AG20443 (cell line): ENCODE results near the gene APOOL.
"Not testable (repeated sequence)": the region's sequence is repeated elsewhere in the genome, so short reads cannot be mapped to it uniquely, and the experiment has no call there.

ENCODE experiments used
- DNase-seq: peaks from one replicate; pipeline ENCODE4 v3.0.0; 2012; ENCODE audit warnings: low spot score, mixed read lengths

The APOOL gene

DNA sequence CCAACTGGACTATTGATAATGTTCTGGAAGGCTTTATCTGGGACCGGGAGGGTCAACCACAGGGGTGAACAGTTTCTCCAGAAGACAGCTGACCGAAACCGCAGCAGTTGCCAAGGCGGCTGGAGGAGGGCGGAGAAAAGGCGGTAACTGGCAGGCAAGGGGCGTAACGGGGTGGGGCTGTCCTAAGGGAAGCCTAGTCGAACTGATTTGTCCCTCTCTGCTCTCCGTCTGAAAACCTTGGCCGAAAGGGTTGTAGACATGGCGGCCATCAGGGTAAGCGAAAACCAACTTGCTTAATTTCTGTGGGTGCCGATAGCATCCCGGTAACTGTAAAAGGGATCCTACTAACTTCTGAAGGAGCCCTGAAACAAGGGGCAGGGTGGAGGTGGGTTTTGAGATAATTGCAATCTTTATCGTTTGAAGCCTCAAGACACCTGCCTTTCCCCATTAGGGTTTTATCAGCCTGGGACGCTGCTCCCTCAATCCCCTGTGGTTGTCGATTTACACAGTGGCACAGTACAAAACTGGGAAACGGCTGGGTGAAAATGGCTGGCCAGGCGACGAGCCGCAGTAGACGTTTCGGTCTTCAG, at the start of gene APOOL:
TSS of gene APOOL (plus strand) at position 223 of the 590 bp plus-strand sequence. CDS start at position 259, 36 bp downstream.
- DNase-seq = peak; percentile 87

DNA sequence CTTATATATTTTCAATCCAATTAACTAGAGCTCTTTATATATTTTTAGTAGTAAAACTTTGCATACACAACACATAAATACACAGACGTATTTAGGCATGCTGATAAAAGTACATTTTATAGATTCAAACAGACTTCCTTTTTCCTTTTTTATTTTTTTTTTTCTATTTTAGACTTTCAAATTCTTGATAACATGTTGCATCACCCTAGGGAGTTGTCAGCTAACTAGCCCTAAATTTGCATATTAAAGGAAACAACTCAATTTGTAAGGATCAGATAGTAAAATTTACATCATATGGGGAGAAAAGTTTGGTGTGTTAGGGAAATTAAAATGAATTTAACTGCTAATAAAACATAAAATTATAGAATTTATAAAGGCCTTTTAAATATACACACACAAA, 47.4 kb upstream of the APOOL start:
- no peak for DNase-seq

GRCh38 chrX:84974803-84975202, 28.9 kb upstream of the APOOL start:
- DNase-seq = no peak

- DNase-seq = not testable (repeated sequence)
Observed at GRCh38 chrX:84991739-84992138, 11.9 kb upstream of the APOOL start.

DNA sequence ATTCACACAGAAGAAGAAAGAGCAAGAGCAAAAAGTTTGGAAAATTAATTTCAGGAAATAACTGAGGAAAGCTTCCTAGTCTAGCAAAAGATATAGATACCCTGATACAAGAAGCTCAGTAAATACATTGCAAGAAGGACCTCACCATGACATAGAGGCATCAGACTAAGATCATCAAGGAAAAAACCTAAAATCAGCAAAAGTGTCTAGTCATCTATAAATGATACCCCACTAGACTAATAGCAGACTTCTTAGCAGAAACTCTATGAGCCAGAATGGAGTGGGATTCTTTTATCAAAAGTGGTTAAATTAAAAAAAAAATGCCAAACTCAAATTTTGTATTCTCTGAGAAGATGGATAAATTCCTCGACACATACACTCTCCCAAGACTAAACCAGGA, 10.5 kb upstream of the APOOL start:
- DNase-seq = no peak

- DNase-seq = no peak
Observed at GRCh38 chrX:85001344-85001743, 2.3 kb upstream of the APOOL start.

GRCh38 chrX:85004255-85004654, 578 bp downstream of the APOOL start:
- no peak for DNase-seq

DNA sequence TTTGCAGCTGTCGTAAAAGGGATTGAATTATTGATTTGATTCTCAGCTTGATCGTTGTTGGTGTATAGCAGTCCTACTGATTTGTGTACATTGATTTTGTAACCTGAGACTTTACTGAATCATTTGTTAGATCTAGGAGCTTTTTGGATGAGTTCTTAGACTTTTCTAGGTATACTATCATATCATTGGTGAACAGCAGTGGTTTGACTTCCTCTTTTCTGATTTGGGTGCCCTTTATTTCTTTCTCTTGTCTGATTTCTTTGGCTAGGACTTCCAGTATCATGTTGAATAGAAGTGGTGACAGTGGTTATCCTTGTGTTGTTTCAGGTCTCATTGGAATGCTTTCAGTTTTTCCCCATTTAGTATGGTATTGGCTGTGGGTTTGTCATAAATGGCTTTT, 8.4 kb downstream of the APOOL start:
- DNase-seq = no peak

- not testable (repeated sequence) for DNase-seq
Observed at GRCh38 chrX:85015351-85015750, 11.7 kb downstream of the APOOL start.

GRCh38 chrX:85017721-85018120, 14.0 kb downstream of the APOOL start:
- DNase-seq = no peak

DNA sequence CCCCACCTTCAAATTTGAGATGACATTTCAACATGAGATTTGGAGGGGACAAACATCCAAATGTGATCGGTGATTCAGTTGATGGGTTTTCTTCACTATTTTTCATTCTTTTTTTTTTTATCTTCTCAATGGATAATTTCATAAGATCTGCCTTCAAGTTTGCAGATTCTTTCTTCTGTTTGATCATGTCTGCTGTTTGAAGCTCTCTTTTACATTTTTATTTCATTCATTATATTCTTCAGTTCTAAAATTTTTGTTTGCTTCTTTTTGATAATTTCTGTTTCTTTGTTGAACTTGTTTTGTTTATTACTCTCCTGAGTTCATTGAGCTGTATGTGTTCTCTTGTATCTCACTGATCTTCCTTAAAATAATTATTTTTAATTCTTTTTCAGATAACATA, 14.8 kb downstream of the APOOL start:
- no peak for DNase-seq

- DNase-seq = no peak
Observed at GRCh38 chrX:85020216-85020615, 16.5 kb downstream of the APOOL start.

DNA sequence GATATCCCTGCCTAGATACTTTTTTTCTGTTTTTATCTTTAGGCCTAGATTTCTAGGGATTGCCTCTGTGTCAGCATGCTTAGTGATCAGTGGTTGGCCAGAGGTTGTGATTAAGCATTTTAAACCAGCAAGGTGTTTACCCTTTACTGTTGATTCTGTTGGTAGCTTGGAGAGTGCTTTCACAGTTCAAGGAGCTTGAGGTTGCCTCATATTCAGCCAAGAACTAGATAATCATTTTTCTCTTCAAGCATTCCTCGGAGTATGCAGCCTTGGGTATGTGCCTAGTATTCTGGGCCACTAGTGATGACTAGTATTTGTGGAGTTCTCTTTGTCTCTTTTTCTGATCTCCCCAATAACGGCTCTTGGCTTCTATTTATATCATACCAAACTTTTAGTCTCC, 20.4 kb downstream of the APOOL start:
- no peak for DNase-seq

- no peak for DNase-seq
Observed at GRCh38 chrX:85024562-85024961, 20.9 kb downstream of the APOOL start.

DNA sequence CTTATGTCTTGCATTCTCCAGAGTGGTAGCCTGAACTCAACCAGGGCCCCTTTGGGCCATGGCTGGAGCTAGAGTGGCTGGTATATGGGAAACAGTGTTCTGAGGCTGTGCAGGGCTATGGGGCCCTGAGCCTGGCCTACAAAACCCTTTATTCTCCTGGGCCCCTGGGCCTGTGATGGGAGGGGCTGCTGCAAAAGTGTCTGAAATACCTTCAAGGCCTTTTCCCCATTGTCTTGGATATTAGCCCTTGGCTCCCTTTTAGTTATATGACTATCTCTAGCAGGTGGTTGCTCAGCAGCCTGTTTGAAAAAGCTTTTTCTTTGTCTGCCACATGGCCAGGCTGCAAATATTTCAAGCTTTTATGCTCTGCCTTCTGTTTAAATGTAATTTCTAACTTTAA, 22.5 kb downstream of the APOOL start:
- no peak for DNase-seq

GRCh38 chrX:85029043-85029442, 25.4 kb downstream of the APOOL start:
- DNase-seq = no peak

DNA sequence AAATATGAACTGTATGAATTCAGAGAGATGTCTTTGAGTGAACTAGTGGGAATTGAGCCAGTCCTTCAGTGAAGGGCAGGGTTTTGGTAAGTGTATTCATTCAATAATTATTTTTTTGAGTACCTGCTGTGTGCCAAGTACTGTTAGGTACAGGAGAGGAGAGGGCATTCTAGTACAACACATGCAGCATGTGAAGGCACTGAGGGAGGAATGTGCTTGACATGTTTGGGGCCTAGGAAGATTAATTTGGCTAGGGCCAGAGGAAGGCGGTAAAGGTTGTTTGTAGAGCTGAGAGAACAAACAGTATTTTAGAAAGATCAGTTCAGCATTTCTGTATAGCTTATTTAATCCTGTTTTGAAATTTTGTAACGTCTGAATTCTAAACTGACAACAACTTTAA, 27.8 kb downstream of the APOOL start:
- no peak for DNase-seq

DNA sequence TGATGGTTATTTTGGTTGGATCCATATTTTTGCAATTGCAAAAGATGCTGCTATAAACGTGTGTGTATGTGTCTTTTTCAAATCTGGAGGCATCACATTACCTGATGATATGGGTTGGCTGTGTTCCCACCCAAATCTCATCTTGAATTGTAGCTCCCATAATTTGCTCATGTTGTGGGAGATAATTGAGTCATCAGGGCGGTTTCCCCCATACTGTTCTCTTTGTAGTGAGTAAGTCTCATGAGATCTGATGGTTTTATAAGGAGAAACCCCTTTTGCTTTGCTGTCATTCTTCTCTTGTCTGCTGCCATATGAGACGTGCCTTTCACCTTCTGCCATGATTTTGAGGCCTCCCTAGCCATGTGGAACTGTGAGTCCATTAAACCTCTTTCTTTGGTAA, 33.4 kb downstream of the APOOL start:
- no peak for DNase-seq

DNA sequence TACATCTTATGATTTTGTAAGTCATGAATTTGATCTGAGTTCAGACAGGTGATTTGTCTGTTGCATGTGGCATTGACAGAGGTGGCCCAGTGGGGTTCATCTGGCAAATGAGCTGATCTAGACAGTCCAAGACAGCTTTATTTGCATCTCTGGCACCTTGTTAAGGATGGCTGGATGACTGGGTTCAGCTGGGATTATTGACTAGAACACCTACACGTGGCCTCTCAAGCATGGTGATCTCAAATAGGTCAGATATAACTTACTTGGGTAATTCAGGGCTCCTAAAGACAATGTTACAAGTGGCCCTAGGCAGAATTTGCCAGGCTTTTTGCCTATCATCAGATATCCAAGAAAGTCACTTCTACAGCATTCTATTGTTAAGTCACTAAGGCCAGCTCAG, 48.0 kb downstream of the APOOL start:
- DNase-seq = no peak

- DNase-seq = no peak
Observed at GRCh38 chrX:85052205-85052604, 48.5 kb downstream of the APOOL start.

DNA sequence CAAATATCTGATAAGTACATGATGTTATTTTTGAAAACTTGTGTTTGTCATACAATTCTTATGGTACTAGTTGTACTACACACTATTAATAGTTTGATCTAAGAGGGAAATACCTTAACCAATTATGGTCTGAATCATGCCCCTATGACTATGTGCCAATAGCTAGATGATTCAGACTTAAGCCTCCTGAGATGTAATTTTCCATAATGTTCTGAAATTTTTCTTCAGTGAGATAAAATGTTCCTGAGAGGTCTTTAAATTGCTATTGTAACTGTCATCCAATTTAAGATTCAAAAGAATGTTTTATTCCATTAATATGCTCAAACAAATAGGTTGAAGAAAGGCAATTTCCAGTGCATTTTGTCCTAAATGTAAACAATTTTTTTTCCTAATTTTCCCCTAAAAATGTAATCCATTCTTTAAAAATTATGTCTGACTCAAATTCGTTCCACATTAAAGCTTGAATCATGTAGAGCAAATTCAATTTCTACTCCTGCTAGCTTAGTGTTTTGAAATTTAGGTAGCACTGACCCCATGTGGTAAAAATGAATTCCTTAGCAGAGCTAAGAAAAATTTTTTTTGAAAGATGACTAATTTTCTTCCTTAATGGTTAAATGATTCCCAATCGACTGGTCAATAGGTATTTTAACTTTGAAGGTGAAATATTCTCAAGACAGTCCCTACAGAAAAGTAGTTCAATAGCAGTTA, 49.1 kb downstream of the APOOL start:
- peak; percentile 9 for DNase-seq

- DNase-seq = no peak
Observed at GRCh38 chrX:85065512-85066198, 62.0 kb downstream of the APOOL start.

DNA sequence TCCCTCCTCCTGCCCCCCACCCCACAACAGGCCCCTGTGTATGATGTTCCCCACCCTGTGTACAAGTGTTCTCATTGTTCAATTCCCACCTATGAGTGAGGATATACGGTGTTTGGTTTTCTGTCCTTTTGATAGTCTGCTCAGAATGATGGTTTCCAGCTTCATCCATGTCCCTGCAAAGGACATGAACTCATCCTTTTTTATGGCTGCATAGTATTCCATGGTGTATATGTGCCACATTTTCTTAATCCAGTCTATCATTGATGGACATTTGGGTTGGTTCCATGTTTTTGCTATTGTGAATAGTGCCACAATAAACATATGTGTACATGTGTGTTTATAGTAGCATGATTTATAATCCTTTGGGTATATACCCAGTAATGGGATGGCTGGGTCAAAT, 73.6 kb downstream of the APOOL start:
- DNase-seq = not testable (repeated sequence)
